ENCODE data around the gene CCNT1. TPM values are rescaled to one million over a fixed set of nuclear protein-coding genes. Genes with fewer than 3 reads are reported as not detected.

The CCNT1 gene
- total and polyA plus RNA-seq, 2 of the 13 experiments (the other 11 are each of a cell fraction or from before 2014, with no cell fraction given) = 18.0 to 28.2 TPM

- TF ChIP-seq ETS1 (CRISPR knock-in tag; IDR thresholded peaks at IDR 0.05) (no peak), TBX2 (CRISPR knock-in tag; IDR thresholded peaks at IDR 0.05; ENCODE audit: borderline replicate concordance) (peak; percentile 89), TBL1XR1 (IDR thresholded peaks at IDR 0.05; ENCODE audit: borderline replicate concordance, low read length, partially characterized antibody) (peak; percentile 82), MTERF4 (CRISPR knock-in tag; IDR thresholded peaks at IDR 0.05) (no peak; the same call in 1 of the 2 replicates), ZSCAN5A (CRISPR knock-in tag; IDR thresholded peaks at IDR 0.05; ENCODE audit: borderline replicate concordance) (peak; percentile 45; the same call in 1 of the 2 replicates), GFI1 (CRISPR knock-in tag; IDR thresholded peaks at IDR 0.05; ENCODE audit: borderline replicate concordance) (peak; percentile 71; the same call in 1 of the 2 replicates), ZNF772 (CRISPR knock-in tag; IDR thresholded peaks at IDR 0.05) (peak; percentile 61; the same call in 1 of the 2 replicates), RAD21 (CRISPR knock-in tag; IDR thresholded peaks at IDR 0.05) (no peak; the same call in none of the 2 replicates), ZNF337 (CRISPR knock-in tag; IDR thresholded peaks at IDR 0.05; ENCODE audit: borderline replicate concordance, low read depth) (0 out of 2 replicates have a peak, but pooled peaks have one; percentile 25), PHF8 (CRISPR knock-in tag; IDR thresholded peaks at IDR 0.05) (peak; percentile 96), ZBTB40 (IDR thresholded peaks at IDR 0.05) (peak; percentile 76), ZBTB40 (CRISPR knock-in tag; IDR thresholded peaks at IDR 0.05) (peak; percentile 82), KMT2B (CRISPR knock-in tag; IDR thresholded peaks at IDR 0.05) (peak; percentile 94)
These were observed at the start of gene CCNT1 (continued) for GRCh38 chr12:48716493-48717251.
